Ovary (tissue), 9 donors: ENCODE measurements around the gene PPA2. TPM values are rescaled to one million over a fixed set of nuclear protein-coding genes. Genes with fewer than 3 reads are reported as not detected.

Experiments
- DNase-seq, 5 donors: peaks; one replicate each; pipeline ENCODE4 v3.0.0-alpha.2; 2019 to 2020
- H3K27ac ChIP-seq, 2 donors: fragments of 200-600 bp; one replicate each; pipeline versions ENCODE4 v1.5.1 to v1.8.0; 2019 to 2022
- H3K27me3 ChIP-seq: fragments of 200-600 bp; one replicate; pipeline ENCODE4 v1.8.0; 2022
- H3K36me3 ChIP-seq: fragments of 200-600 bp; sonication (generic); one replicate; pipeline ENCODE4 v1.5.1; 2019
- H3K4me1 ChIP-seq: one replicate; pipeline ENCODE4 v1.8.1; 2013; ENCODE audit warnings: mild to moderate bottlenecking, moderate library complexity; ENCODE audit not compliant: insufficient read depth
- H3K4me3 ChIP-seq: fragments of 200-600 bp; sonication (generic); one replicate; pipeline ENCODE4 v1.5.1; 2017
- H3K9me3 ChIP-seq, 2 donors: fragments of 200-600 bp in 1 of 2; sonication (generic) in 1 of 2; one replicate each; pipeline versions ENCODE4 v1.5.1 to v1.8.1; 2013 to 2019; ENCODE audit warnings: mild to moderate bottlenecking in 1 of 2, moderate library complexity in 1 of 2
- EP300 ChIP-seq: sonication (generic); formaldehyde crosslinking; IDR thresholded peaks from one replicate; pipeline ENCODE4 v1.6.1; 2017; ENCODE audit warnings: antibody characterized with exemption
- POLR2A ChIP-seq: fragments of 450-650 bp; IDR thresholded peaks from one replicate; pipeline ENCODE4 v1.6.1; 2017; ENCODE audit warnings: antibody characterized with exemption, mild to moderate bottlenecking, moderate library complexity
- WGBS, 3 donors: extraction: QIAGEN DNeasy Blood & Tissue Kit in 1 of 3; methylation state at CpG; one replicate each; pipeline versions ENCODE4 v1.1.5 to v1.1.7; 2013 to 2017; 5-methylcytosine and 5-hydroxymethylcytosine counted together
- intact Hi-C, 4 donors: fragments of 100-400 bp; cut with DNase I; formaldehyde crosslinking; loops; one replicate each; pipeline versions ENCODE4 v1.11.0 to v1.15.1; 2022 to 2023
- polyA plus RNA-seq, 2 donors: library from polyadenylated mRNA; stranded (reverse); fragments of 200-250 nt in 1 of 2; fragments of 350-450 nt in 1 of 2; fragmentation: Illumina TruSeq in 1 of 2; extraction: RNeasy Lipid Tissue Mini Kit (QIAGEN cat#74804) in 1 of 2; gene quantifications; one replicate each; pipeline ENCODE4 v1.2.3, GENCODE V29; 2013 to 2014
- total RNA-seq, 7 donors: library from RNA; depleted of rRNA in 2 of 7; stranded (reverse); fragments of >200 nt in 2 of 7; fragmentation: NEBNext Ultra II Directional in 3 of 7; extraction: Animal tissue kit (Norgen Biotek cat#: 25700) in 3 of 7; gene quantifications; one replicate each; pipeline versions ENCODE4 v1.1.0 to v1.2.4, GENCODE V29; 2016 to 2023
- TF ChIP-seq, protein P1 (sequence below), 3 donors: fragments of 450-650 bp in 2 of 3; fragments of 200-600 bp in 1 of 3; IDR thresholded peaks; one replicate each; pipeline versions ENCODE4 v1.5.1 to v1.8.0; 2016 to 2022; ENCODE audit warnings: antibody characterized with exemption in 3 of 3, mild to moderate bottlenecking in 1 of 3
- donor health status: DM: no; HTN: no; CAD: no; lungs with moderate emphysema.
- donor health status: DM: no; HTN: no; CAD: no.
- donor health status: Bipolar disorder and iron deficiency.
- donor health status: DM: yes; HTN: yes; CAD: no.
- donor health status: DM: no; HTN: no; CAD: no.
- donor health status: DM: yes; HTN: yes; CAD: no.

The PPA2 gene
- total and polyA plus RNA-seq, 9 donors, result 43.8 to 127 (median 65.6) TPM

DNA sequence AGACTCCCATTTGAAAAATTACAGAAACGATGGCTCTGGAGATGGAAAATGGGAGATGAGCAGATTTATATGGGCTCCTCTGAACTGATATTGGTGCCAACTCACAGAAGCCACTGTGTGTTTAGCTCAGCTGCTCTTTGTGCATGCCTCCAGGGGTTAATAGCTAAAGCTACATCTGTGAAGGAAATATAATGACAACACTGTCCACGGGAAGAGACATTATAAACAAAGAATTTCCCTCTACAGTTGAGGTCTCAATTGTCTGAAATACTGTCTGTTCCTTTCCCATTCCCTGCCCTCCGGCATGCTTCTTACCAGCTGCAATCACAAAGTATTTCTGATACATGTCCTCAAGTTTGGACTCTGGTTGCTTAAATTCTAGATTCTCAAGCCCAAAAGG lies 40.4 kb downstream of the PPA2 start:
- H3K36me3 ChIP-seq, result no peaks in the 10 kb centered on the region
- intact Hi-C loops, result no loop called here
- 70 to 80% (median 75%) methylated on average over 3 of the region's 3 CpGs for WGBS, 3 donors
- TF ChIP-seq EP300 (no peak), POLR2A (no peak)
- TF ChIP-seq, protein P1, sequence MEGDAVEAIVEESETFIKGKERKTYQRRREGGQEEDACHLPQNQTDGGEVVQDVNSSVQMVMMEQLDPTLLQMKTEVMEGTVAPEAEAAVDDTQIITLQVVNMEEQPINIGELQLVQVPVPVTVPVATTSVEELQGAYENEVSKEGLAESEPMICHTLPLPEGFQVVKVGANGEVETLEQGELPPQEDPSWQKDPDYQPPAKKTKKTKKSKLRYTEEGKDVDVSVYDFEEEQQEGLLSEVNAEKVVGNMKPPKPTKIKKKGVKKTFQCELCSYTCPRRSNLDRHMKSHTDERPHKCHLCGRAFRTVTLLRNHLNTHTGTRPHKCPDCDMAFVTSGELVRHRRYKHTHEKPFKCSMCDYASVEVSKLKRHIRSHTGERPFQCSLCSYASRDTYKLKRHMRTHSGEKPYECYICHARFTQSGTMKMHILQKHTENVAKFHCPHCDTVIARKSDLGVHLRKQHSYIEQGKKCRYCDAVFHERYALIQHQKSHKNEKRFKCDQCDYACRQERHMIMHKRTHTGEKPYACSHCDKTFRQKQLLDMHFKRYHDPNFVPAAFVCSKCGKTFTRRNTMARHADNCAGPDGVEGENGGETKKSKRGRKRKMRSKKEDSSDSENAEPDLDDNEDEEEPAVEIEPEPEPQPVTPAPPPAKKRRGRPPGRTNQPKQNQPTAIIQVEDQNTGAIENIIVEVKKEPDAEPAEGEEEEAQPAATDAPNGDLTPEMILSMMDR (IDR thresholded peaks at IDR 0.05), result no peak
- no peaks in the 10 kb centered on the region for H3K9me3 ChIP-seq
- no peak overlapping the region for H3K4me3 ChIP-seq
- no peak overlapping the region for H3K27ac ChIP-seq
- DNase-seq, result no peak
- H3K27me3 ChIP-seq, result no peaks in the 10 kb centered on the region
- no peaks in the 10 kb centered on the region for H3K4me1 ChIP-seq

DNA sequence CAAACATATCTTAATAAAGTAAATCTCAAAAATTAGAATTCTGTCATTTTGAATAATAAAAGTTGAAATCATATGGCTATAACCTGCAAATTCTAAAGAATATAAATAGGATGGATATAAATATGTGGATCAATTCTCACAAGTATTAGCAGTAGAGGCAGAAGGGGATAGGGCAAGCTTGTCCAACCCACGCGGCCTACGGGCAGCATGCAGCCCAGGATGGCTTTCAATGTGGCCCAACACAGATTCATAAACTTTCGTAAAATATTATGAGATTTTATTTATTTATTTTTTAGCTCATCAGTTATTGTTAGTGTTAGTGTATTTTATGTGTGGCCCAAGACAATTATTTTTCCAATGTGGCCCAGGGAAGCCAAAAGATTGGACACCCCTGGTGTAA lies 41.4 kb downstream of the PPA2 start:
- no peak for DNase-seq
- no peaks in the 10 kb centered on the region for H3K36me3 ChIP-seq
- 97 to 99% (median 98%) methylated on average over 4 of the region's 4 CpGs for WGBS, 3 donors
- intact Hi-C loops, result no loop called here
- TF ChIP-seq, protein P1 (IDR thresholded peaks at IDR 0.05), result no peak
- TF ChIP-seq POLR2A, result no peak
- no peak for TF ChIP-seq EP300
- no peaks in the 10 kb centered on the region for H3K4me1 ChIP-seq
- H3K27ac ChIP-seq, result no peak overlapping the region
- H3K9me3 ChIP-seq, result no peaks in the 10 kb centered on the region
- no peaks in the 10 kb centered on the region for H3K27me3 ChIP-seq
- H3K4me3 ChIP-seq, result no peak overlapping the region

GRCh38 chr4:105430811-105431210 lies 43.1 kb downstream of the PPA2 start:
- no peaks in the 10 kb centered on the region for H3K4me1 ChIP-seq
- DNase-seq, result no peak
- 0 to 86% (median 1%) methylated on average over 1 of the region's 1 CpG for WGBS, 3 donors
- no peaks in the 10 kb centered on the region for H3K36me3 ChIP-seq
- H3K27me3 ChIP-seq, result no peaks in the 10 kb centered on the region
- no peaks in the 10 kb centered on the region for H3K9me3 ChIP-seq
- TF ChIP-seq, protein P1 (IDR thresholded peaks at IDR 0.05), result no peak
- no peak for TF ChIP-seq EP300
- no peak for TF ChIP-seq POLR2A
- no peak overlapping the region for H3K4me3 ChIP-seq
- intact Hi-C loops, result no loop called here
- no peak overlapping the region for H3K27ac ChIP-seq

GRCh38 chr4:105426187-105426897 lies 47.5 kb downstream of the PPA2 start:
- H3K4me3 ChIP-seq, result no peak overlapping the region
- DNase-seq, result no peak
- TF ChIP-seq, protein P1 (IDR thresholded peaks at IDR 0.05), result no peak
- no peak for TF ChIP-seq POLR2A
- TF ChIP-seq EP300, result no peak
- H3K9me3 ChIP-seq, result no peaks in the 10 kb centered on the region
- no peaks in the 10 kb centered on the region for H3K36me3 ChIP-seq
- no peak overlapping the region for H3K27ac ChIP-seq
- intact Hi-C loops, result no loop called here
- no peaks in the 10 kb centered on the region for H3K27me3 ChIP-seq
- H3K4me1 ChIP-seq, result no peaks in the 10 kb centered on the region
- 89 to 97% (median 91%) methylated on average over 12 of the region's 12 CpGs for WGBS, 3 donors
